Measurements from ENCODE around the gene SIGLEC5. TPM values are rescaled to one million over a fixed set of nuclear protein-coding genes. Genes with fewer than 3 reads are reported as not detected.

The SIGLEC5 gene
- total and polyA plus RNA-seq, 2 of the 13 experiments (the other 11 are each of a cell fraction or from before 2014, with no cell fraction given): not detected

- Histone ChIP-seq H2AFZ (ENCODE audit: low read length) (no peak overlapping the region), H3K27ac (ENCODE audit: extremely low read length, insufficient read depth, low read length) (no peak overlapping the region), H3K4me1 (ENCODE audit: insufficient read depth, low read length) (peaks cover 6% of the 10 kb centered on the region; the same call in 1 of the 2 replicates), H3K9ac (ENCODE audit: insufficient read depth, low read depth, low read length) (no peak overlapping the region), H3K27me3 (ENCODE audit: control insufficient read depth in 1 of 2, insufficient read depth in 2 of 2, low read length in 2 of 2) (no peaks in the 10 kb centered on the region; a peak in 1 of 5 replicates), H3K4me3 (replicated peaks in 1 of 3; ENCODE audit: insufficient read depth in 1 of 3, low read depth in 2 of 3, low read length in 3 of 3) (no peak overlapping the region), H3K36me3 (replicated peaks in 1 of 2; ENCODE audit: control insufficient read depth in 1 of 2, insufficient read depth in 2 of 2, low read length in 2 of 2) (no peaks in the 10 kb centered on the region; a peak in 1 of 5 replicates), H4K20me1 (ENCODE audit: insufficient read depth, low read length) (no peaks in the 10 kb centered on the region), H3K9me3 (ENCODE audit: low read length) (peaks cover 3% of the 10 kb centered on the region; the same call in 1 of the 2 replicates), H3K4me2 (ENCODE audit: low read depth, low read length) (no peak overlapping the region), H3K79me2 (ENCODE audit: insufficient read depth, low read length) (no peaks in the 10 kb centered on the region)
- DNase-seq (ENCODE audit: low spot score): no peak
- intact Hi-C loops (cut with micrococcal nuclease; ENCODE audit: unreplicated experiment): no loop called here
- POLR2A ChIA-PET: no interaction called here
- 51% methylated on average over 3 of the region's 3 CpGs for WGBS (ENCODE audit: low lambda C conversion rate)
- ATAC-seq: no peak
- CTCF ChIA-PET (ENCODE audit: low intra/inter-chr PET ratio, low total read pairs): no interaction called here
- in situ Hi-C loops (cut with HindIII; ENCODE audit: extremely low pct_ligation_motif_present, low pct_unique_long_range_greater_than_20kb): no loop called here
- no peak for FAIRE-seq
- no TSS peak for BruUV-seq (replicated peaks)
- TF ChIP-seq ZNF737 (CRISPR knock-in tag; IDR thresholded peaks at IDR 0.05; ENCODE audit: borderline replicate concordance): no peak
- TF ChIP-seq ZNF124 (CRISPR knock-in tag; IDR thresholded peaks at IDR 0.05): no peak
- TF ChIP-seq TAF15 (IDR thresholded peaks at IDR 0.05; ENCODE audit: low read depth, low read length, poor library complexity, severe bottlenecking): no peak
- TF ChIP-seq EEA1 (CRISPR knock-in tag; IDR thresholded peaks at IDR 0.05; ENCODE audit: borderline replicate concordance): no peak
- no peak for TF ChIP-seq NFAT5 (CRISPR knock-in tag; IDR thresholded peaks at IDR 0.05)
- no peak for TF ChIP-seq ZNF747 (CRISPR knock-in tag; IDR thresholded peaks at IDR 0.05; ENCODE audit: borderline replicate concordance)
- no peak for TF ChIP-seq NR0B2 (CRISPR knock-in tag; IDR thresholded peaks at IDR 0.05)
- TF ChIP-seq CBX2 (IDR thresholded peaks at IDR 0.05; ENCODE audit: low read depth, low read length): no peak
- no peak for TF ChIP-seq CBX2 (CRISPR knock-in tag; IDR thresholded peaks at IDR 0.05; ENCODE audit: low read depth)
- no peak for TF ChIP-seq FUBP1 (CRISPR knock-in tag; IDR thresholded peaks at IDR 0.05; ENCODE audit: borderline replicate concordance)
- no peak for TF ChIP-seq ZNF414 (CRISPR knock-in tag; IDR thresholded peaks at IDR 0.05)
- no peak for TF ChIP-seq HMGXB4 (CRISPR knock-in tag; IDR thresholded peaks at IDR 0.05; ENCODE audit: borderline replicate concordance in 1 of 2, low read depth in 1 of 2)
- no peak for TF ChIP-seq ELF3 (CRISPR knock-in tag; IDR thresholded peaks at IDR 0.05)
- no peak for TF ChIP-seq SRF (IDR thresholded peaks at IDR 0.05; ENCODE audit: low read depth, low read length)
Observed at GRCh38 chr19:51590441-51590840, 39.8 kb downstream of the SIGLEC5 start.
